ENCODE results near the gene CYS1.

CYS1 gene

DNA sequence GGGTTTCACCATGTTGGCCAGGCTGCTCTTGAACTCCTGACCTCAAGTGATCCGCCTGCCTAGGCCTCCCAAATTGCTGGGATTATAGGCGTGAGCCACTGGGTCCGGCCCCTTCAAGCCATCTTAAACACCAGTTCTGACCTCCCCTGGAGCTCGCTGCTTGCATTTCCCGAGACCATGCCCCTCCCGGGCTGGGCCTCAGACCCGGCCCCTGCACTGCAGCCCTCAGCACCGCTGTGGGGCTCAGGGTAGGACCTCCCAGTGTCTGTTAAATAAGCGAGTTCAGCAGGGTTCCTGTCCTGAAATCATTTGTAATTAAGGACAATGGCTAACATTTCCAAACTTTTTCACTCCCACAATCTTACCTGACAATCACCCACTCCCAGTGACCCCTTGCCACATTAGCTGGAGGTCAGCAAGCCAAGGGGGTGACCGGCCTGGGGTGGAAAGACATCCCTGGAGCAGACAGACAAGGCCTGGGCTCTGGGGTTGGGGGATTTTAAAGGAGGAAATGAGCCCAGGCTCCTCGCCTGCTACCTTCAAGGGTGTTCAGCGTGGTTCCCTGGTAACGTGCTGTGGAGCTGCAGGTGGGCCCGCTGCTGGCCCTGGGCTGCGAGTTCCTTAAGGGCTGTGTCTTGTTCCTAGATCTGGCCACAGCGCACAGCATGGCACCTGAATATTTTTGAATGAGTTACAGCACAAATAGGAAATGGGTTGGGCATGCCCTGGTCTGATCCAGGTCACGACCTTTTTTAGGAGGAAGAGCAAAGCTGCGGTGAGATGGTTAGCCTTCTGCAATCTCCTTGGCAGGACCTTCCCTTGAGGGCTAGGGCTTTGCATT is 15.1 kb downstream of the CYS1 start:
- Histone ChIP-seq H3K36me3 (ENCODE audit: control insufficient read depth, insufficient read depth, low read length) (no peaks in the 10 kb centered on the region), H3K9me3 (ENCODE audit: control insufficient read depth, low read length) (no peaks in the 10 kb centered on the region), H3K9ac (no peak overlapping the region), H3K4me3 (ENCODE audit: low read depth, low read length) (no peak overlapping the region), H3K27ac (no peak overlapping the region), H3K79me2 (no peaks in the 10 kb centered on the region), H3K4me1 (no peaks in the 10 kb centered on the region), H3K4me2 (ENCODE audit: low read length) (no peak overlapping the region), H3K27me3 (ENCODE audit: control insufficient read depth, insufficient read depth, low read length) (no peaks in the 10 kb centered on the region), H2AFZ (no peak overlapping the region)
- TF ChIP-seq, protein P1, sequence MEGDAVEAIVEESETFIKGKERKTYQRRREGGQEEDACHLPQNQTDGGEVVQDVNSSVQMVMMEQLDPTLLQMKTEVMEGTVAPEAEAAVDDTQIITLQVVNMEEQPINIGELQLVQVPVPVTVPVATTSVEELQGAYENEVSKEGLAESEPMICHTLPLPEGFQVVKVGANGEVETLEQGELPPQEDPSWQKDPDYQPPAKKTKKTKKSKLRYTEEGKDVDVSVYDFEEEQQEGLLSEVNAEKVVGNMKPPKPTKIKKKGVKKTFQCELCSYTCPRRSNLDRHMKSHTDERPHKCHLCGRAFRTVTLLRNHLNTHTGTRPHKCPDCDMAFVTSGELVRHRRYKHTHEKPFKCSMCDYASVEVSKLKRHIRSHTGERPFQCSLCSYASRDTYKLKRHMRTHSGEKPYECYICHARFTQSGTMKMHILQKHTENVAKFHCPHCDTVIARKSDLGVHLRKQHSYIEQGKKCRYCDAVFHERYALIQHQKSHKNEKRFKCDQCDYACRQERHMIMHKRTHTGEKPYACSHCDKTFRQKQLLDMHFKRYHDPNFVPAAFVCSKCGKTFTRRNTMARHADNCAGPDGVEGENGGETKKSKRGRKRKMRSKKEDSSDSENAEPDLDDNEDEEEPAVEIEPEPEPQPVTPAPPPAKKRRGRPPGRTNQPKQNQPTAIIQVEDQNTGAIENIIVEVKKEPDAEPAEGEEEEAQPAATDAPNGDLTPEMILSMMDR (IDR thresholded peaks at IDR 0.05), result no peak

DNA sequence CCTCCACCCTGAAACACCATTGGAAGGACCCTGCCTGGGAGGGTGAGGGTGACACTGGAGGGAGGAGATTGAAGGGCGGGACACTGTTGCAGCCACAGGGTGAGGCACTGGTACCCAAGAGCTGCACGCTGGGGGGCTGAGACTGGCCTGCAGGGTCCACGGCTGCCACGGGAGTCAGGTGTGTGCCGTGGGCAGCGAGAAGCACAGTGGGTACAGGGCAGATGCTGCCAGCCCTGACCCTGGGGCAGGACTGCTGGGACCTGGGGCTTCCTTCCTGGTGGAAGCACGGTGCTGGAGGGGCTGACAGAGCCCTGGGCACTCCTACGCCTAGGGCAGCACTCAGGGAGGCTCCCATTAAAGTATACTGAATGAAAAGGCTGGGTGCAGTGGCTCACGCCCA is 16.6 kb downstream of the CYS1 start:
- no peaks in the 10 kb centered on the region for H3K27me3 ChIP-seq (ENCODE audit: control insufficient read depth, insufficient read depth, low read length)
- no peak overlapping the region for H3K9ac ChIP-seq
- H2AFZ ChIP-seq, result no peak overlapping the region
- H3K27ac ChIP-seq, result no peak overlapping the region
- H3K4me2 ChIP-seq (ENCODE audit: low read length), result no peak overlapping the region
- no peak overlapping the region for H3K4me3 ChIP-seq (ENCODE audit: low read depth, low read length)
- TF ChIP-seq, protein P1 (IDR thresholded peaks at IDR 0.05), result no peak
- H3K79me2 ChIP-seq, result no peaks in the 10 kb centered on the region
- H3K9me3 ChIP-seq (ENCODE audit: control insufficient read depth, low read length), result no peaks in the 10 kb centered on the region
- H3K36me3 ChIP-seq (ENCODE audit: control insufficient read depth, insufficient read depth, low read length), result no peaks in the 10 kb centered on the region
- no peaks in the 10 kb centered on the region for H3K4me1 ChIP-seq

DNA sequence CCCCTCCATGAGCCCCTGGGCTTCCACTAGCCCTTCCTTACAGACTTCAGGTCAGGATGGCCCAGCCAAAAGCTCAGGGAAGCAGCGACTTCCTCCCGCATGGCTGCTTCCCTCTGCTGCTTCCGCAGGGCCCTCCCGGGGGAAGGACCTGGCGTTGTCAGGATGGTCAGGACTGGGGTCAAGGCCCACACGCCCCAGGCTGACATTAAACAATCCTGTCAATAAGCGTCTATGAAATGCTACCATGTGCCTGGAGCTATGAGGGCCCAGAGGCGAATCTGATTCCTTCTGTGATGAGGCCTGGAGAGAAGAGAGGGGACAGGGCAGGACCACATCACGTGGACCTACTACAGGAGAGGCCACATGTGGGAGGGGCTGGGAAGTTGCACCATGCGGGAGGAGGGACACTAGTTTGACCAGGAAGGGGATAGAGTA is 17.3 kb downstream of the CYS1 start:
- no peaks in the 10 kb centered on the region for H3K79me2 ChIP-seq
- no peaks in the 10 kb centered on the region for H3K27me3 ChIP-seq (ENCODE audit: control insufficient read depth, insufficient read depth, low read length)
- H3K4me3 ChIP-seq (ENCODE audit: low read depth, low read length), result no peak overlapping the region
- no peak overlapping the region for H2AFZ ChIP-seq
- H3K9ac ChIP-seq, result no peak overlapping the region
- H3K27ac ChIP-seq, result no peak overlapping the region
- H3K9me3 ChIP-seq (ENCODE audit: control insufficient read depth, low read length), result no peaks in the 10 kb centered on the region
- H3K4me1 ChIP-seq, result no peaks in the 10 kb centered on the region
- TF ChIP-seq, protein P1 (IDR thresholded peaks at IDR 0.05), result no peak
- H3K36me3 ChIP-seq (ENCODE audit: control insufficient read depth, insufficient read depth, low read length), result no peaks in the 10 kb centered on the region
- no peak overlapping the region for H3K4me2 ChIP-seq (ENCODE audit: low read length)

DNA sequence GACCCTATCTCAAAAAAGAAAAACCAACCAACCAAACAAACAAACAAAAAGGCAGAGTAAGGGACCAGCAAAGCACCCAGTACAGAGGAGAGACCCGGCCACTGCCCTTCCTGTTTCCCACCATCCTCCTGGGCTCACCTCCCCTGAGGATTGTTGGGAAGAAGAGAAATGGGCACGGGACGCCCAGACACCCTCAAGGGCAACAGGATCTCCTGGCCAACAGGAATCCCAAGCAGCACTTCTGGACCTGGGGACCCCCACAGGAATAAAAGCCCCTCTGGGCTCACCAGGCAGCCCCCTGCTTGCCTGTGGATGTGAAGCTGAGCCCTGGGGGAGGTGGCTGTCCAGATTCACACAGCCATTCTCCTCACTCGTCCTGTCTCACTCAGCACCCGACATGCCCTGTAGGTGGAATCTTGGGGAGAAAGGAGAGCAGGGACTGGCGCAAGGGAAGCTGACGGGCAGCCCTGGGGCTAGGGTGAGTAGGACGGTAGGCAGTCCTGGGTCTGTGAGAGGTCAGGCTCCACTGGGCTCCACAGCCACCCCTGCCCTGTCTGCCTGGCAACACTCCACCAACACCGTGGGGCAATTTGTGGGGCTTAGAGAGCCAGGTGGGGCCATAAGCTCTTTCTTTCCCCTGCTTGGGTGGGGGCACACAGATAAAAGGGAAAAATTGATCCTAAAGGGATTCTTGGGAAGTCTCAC is 18.8 kb downstream of the CYS1 start:
- Histone ChIP-seq H3K36me3 (ENCODE audit: control insufficient read depth, insufficient read depth, low read length) (no peaks in the 10 kb centered on the region), H3K9me3 (ENCODE audit: control insufficient read depth, low read length) (no peaks in the 10 kb centered on the region), H2AFZ (no peak overlapping the region), H3K79me2 (no peaks in the 10 kb centered on the region), H3K27me3 (ENCODE audit: control insufficient read depth, insufficient read depth, low read length) (no peaks in the 10 kb centered on the region), H3K4me2 (ENCODE audit: low read length) (no peak overlapping the region), H3K4me3 (ENCODE audit: low read depth, low read length) (no peak overlapping the region), H3K9ac (no peak overlapping the region), H3K4me1 (peaks cover 10% of the 10 kb centered on the region), H3K27ac (no peak overlapping the region)
- TF ChIP-seq, protein P1 (IDR thresholded peaks at IDR 0.05), result no peak

All from parathyroid adenoma (tissue), 2 donors.